ENCODE data around the gene UGT1A9. TPM values are rescaled to one million over a fixed set of nuclear protein-coding genes. Genes with fewer than 3 reads are reported as not detected.
A peak's percentile ranks its signal among the peaks of the same experiment; 100 is the strongest.

Gene UGT1A9
- total RNA-seq, 4 donors from 2014 or later = not detected

- Histone ChIP-seq H3K36me3 (no peaks in the 10 kb centered on the region), H3K27ac (no peak overlapping the region)
- 33% methylated on average over 1 of the region's 1 CpG; no CpG with 5 or more reads in 1 of the 2 donors for WGBS, 2 donors (ENCODE audit: low coverage in 1 of 2)
These were observed 35.0 kb downstream of the UGT1A9 start for GRCh38 chr2:233706720-233707119.

GRCh38 chr2:233707940-233708644, 36.4 kb downstream of the UGT1A9 start:
- ATAC-seq = no peak
- TF ChIP-seq EP300 (IDR thresholded peaks at IDR 0.05) (no peak), POLR2A (IDR thresholded peaks at IDR 0.05) (no peak), POLR2AphosphoS5 (IDR thresholded peaks at IDR 0.05) (no peak), CTCF (IDR thresholded peaks at IDR 0.05) (no peak)
- Histone ChIP-seq H3K36me3 (no peaks in the 10 kb centered on the region), H3K9me3 (no peaks in the 10 kb centered on the region), H3K4me3 (no peak overlapping the region), H3K4me1 (no peaks in the 10 kb centered on the region), H3K27ac (no peak overlapping the region), H3K27me3 (peaks cover 21% of the 10 kb centered on the region)
- 52 to 53% methylated on average over 7 to 10 of the region's 10 CpGs for WGBS, 2 donors (ENCODE audit: low coverage in 1 of 2)

More at GRCh38 chr2:233706720-233707119, 35.0 kb downstream of the UGT1A9 start:
- no peak for TF ChIP-seq POLR2A (IDR thresholded peaks at IDR 0.05)
- Histone ChIP-seq H3K4me1 (no peaks in the 10 kb centered on the region), H3K9me3 (no peaks in the 10 kb centered on the region), H3K4me3 (no peak overlapping the region), H3K27me3 (peaks cover 18% of the 10 kb centered on the region)
- ATAC-seq = no peak

- 58 to 78% methylated on average over 4 to 5 of the region's 5 CpGs for WGBS, 2 donors (ENCODE audit: low coverage in 1 of 2)
- no peaks in the 10 kb centered on the region for H3K36me3 ChIP-seq
These were observed 37.2 kb downstream of the UGT1A9 start for GRCh38 chr2:233708942-233709341.

GRCh38 chr2:233711312-233712008, 39.8 kb downstream of the UGT1A9 start:
- H3K4me3 ChIP-seq = no peak overlapping the region
- H3K36me3 ChIP-seq = no peaks in the 10 kb centered on the region
- H3K4me1 ChIP-seq = no peaks in the 10 kb centered on the region
- no peak for TF ChIP-seq POLR2A (IDR thresholded peaks at IDR 0.05)
- TF ChIP-seq CTCF (IDR thresholded peaks at IDR 0.05) = peak; percentile 17 to 64 (median 50)
- no peak for TF ChIP-seq EP300 (IDR thresholded peaks at IDR 0.05)
- H3K9me3 ChIP-seq = no peaks in the 10 kb centered on the region
- no peak for ATAC-seq
- WGBS, 2 donors (ENCODE audit: low coverage in 1 of 2) = 24 to 33% methylated on average over 1 to 5 of the region's 11 CpGs
- no peak overlapping the region for H3K27ac ChIP-seq
- H3K27me3 ChIP-seq = peaks cover 27% of the 10 kb centered on the region

More at GRCh38 chr2:233708942-233709341, 37.2 kb downstream of the UGT1A9 start:
- Histone ChIP-seq H3K9me3 (no peaks in the 10 kb centered on the region), H3K27me3 (peaks cover 21% of the 10 kb centered on the region), H3K27ac (no peak overlapping the region), H3K4me1 (no peaks in the 10 kb centered on the region), H3K4me3 (no peak overlapping the region)
- TF ChIP-seq POLR2A (IDR thresholded peaks at IDR 0.05) (no peak), EP300 (IDR thresholded peaks at IDR 0.05) (no peak), CTCF (IDR thresholded peaks at IDR 0.05) (no peak)
- no peak for ATAC-seq

GRCh38 chr2:233712611-233713261, 41.0 kb downstream of the UGT1A9 start, which contains the start of gene UGT1A5:
UGT1A5 (plus strand) TSS chr2:233712907; CDS start chr2:233712992, 85 bp downstream.
- H3K27ac ChIP-seq = no peak within 1 kb of the TSS

More at GRCh38 chr2:233712611-233713261, 41.0 kb downstream of the UGT1A9 start, which contains the start of gene UGT1A5:
- WGBS, 2 donors (ENCODE audit: low coverage in 1 of 2) = 69 to 73% methylated on average over 7 to 8 of the region's 14 CpGs
- ATAC-seq = no peak
- no peak within 1 kb of the TSS for H3K4me3 ChIP-seq
- no peaks in the 10 kb centered on the region for H3K4me1 ChIP-seq
- TF ChIP-seq EP300 (IDR thresholded peaks at IDR 0.05) (no peak), CTCF (IDR thresholded peaks at IDR 0.05) (no peak), POLR2AphosphoS5 (IDR thresholded peaks at IDR 0.05) (no peak), POLR2A (IDR thresholded peaks at IDR 0.05) (no peak)
- peaks cover 34% of the 10 kb centered on the region for H3K27me3 ChIP-seq
- H3K9me3 ChIP-seq = no peaks in the 10 kb centered on the region
- no peaks in the 10 kb centered on the region for H3K36me3 ChIP-seq

Data from gastroesophageal sphincter (tissue), 4 donors.